ENCODE data around the gene PTTG1IP.

DNA sequence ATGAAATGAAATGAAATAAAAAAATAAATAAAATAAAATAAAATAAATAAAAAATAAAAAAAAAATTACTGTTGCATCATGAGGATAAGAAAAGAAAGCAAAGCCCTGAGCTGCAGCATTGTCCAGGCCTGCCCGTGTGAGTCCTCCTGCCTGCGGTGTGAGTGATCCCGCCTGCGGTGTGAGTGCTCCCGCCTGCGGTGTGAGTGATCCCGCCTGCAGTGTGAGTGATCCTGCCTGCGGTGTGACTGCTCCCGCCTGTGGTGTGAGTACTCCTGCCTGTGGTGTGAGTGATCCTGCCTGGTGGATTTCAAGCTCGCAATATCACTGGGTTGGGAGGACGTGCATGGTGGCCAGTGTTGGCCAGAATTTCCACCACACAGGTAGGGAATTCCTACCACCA is 22.4 kb upstream of the PTTG1IP start:
- TF ChIP-seq, protein P1, sequence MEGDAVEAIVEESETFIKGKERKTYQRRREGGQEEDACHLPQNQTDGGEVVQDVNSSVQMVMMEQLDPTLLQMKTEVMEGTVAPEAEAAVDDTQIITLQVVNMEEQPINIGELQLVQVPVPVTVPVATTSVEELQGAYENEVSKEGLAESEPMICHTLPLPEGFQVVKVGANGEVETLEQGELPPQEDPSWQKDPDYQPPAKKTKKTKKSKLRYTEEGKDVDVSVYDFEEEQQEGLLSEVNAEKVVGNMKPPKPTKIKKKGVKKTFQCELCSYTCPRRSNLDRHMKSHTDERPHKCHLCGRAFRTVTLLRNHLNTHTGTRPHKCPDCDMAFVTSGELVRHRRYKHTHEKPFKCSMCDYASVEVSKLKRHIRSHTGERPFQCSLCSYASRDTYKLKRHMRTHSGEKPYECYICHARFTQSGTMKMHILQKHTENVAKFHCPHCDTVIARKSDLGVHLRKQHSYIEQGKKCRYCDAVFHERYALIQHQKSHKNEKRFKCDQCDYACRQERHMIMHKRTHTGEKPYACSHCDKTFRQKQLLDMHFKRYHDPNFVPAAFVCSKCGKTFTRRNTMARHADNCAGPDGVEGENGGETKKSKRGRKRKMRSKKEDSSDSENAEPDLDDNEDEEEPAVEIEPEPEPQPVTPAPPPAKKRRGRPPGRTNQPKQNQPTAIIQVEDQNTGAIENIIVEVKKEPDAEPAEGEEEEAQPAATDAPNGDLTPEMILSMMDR (IDR thresholded peaks at IDR 0.05), result no peak
- no peak for TF ChIP-seq POLR2AphosphoS5 (IDR thresholded peaks at IDR 0.05)
- TF ChIP-seq POLR2A (IDR thresholded peaks at IDR 0.05), result no peak

Measured in prostate gland (tissue), 2 donors.